AG10803 (cell line): ENCODE results near the gene PLPP6.
"Not testable (repeated sequence)": the region's sequence is repeated elsewhere in the genome, so short reads cannot be mapped to it uniquely, and the experiment has no call there.

ENCODE experiments used
- DNase-seq: peaks from one replicate; pipeline ENCODE4 v3.0.0; 2010; ENCODE audit warnings: low read depth
- H3K4me3 ChIP-seq: 2 replicates; pipeline ENCODE4 v1.5.1; 2011; ENCODE audit warnings: mild to moderate bottlenecking, low read length, control low read depth
- TF ChIP-seq, protein P1 (sequence below): conservative IDR thresholded peaks from 2 replicates; pipeline ENCODE4 v1.5.1; 2011; ENCODE audit warnings: mild to moderate bottlenecking, low read length, control low read depth, inconsistent platforms

PLPP6 gene

DNA sequence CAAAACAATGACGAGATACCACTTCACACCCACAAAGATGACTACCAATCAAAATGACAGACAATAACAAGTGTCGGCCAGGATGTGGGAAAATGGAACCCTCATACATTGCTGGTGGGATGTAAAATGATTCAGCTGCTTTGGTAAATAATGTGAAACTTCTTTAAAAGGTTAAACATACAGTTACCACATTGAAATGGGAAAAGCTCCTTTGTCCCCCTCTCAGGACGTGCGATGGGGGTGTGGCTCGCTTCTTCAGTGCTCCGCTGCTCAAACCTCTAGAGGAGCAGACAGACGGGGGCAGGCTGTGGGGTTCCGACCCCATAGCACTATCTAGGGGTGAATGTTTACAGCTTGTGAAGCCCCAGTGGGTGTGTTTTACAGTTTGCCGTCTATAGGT is 8.0 kb upstream of the PLPP6 start:
- no peak for DNase-seq
- TF ChIP-seq, protein P1, sequence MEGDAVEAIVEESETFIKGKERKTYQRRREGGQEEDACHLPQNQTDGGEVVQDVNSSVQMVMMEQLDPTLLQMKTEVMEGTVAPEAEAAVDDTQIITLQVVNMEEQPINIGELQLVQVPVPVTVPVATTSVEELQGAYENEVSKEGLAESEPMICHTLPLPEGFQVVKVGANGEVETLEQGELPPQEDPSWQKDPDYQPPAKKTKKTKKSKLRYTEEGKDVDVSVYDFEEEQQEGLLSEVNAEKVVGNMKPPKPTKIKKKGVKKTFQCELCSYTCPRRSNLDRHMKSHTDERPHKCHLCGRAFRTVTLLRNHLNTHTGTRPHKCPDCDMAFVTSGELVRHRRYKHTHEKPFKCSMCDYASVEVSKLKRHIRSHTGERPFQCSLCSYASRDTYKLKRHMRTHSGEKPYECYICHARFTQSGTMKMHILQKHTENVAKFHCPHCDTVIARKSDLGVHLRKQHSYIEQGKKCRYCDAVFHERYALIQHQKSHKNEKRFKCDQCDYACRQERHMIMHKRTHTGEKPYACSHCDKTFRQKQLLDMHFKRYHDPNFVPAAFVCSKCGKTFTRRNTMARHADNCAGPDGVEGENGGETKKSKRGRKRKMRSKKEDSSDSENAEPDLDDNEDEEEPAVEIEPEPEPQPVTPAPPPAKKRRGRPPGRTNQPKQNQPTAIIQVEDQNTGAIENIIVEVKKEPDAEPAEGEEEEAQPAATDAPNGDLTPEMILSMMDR = no peak
- no peak overlapping the region for H3K4me3 ChIP-seq

- H3K4me3 ChIP-seq = no peak overlapping the region
- no peak for DNase-seq
- TF ChIP-seq, protein P1 = no peak
These were observed 7.6 kb upstream of the PLPP6 start for GRCh38 chr9:4654538-4654937.

DNA sequence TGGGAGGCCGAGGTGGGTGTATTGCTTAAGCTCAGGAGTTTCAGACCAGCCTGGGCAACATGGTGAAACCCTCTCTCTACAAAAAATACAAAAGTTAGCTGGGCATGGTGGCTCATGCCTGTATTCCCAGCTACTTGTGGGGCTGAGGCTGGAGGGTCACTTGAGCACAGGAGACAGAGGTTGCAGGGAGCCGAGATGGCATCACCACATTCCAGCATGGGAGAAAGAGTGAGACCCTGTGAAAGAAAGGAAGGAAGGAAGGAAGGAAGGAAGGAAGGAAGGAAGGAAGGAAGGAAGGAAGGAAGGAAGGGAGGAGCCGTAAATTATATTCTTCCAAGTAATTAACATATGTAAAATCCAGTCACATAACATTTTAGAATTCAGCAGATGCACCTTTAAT is 5.9 kb upstream of the PLPP6 start:
- not testable (repeated sequence) for DNase-seq, H3K4me3 ChIP-seq

DNA sequence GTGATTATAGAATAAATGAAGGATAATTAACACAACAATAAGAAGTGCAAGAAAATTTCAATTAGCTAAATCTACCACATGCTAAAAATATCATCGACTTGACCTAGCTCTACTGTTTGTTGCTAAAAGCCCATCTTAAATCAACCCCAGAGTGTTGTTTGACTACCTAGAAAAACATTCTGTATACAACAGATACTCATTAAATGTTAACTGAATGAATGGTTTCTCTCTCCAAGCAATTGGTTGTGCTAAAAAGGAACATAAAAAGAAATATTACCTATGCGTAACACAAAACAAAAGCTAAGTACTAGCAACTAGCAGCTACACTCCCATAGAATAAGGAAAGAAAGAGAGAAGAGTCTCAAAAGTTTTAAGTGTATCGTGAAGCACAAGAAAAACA is 5.5 kb upstream of the PLPP6 start:
- H3K4me3 ChIP-seq = no peak overlapping the region
- DNase-seq = no peak
- TF ChIP-seq, protein P1 = no peak

DNA sequence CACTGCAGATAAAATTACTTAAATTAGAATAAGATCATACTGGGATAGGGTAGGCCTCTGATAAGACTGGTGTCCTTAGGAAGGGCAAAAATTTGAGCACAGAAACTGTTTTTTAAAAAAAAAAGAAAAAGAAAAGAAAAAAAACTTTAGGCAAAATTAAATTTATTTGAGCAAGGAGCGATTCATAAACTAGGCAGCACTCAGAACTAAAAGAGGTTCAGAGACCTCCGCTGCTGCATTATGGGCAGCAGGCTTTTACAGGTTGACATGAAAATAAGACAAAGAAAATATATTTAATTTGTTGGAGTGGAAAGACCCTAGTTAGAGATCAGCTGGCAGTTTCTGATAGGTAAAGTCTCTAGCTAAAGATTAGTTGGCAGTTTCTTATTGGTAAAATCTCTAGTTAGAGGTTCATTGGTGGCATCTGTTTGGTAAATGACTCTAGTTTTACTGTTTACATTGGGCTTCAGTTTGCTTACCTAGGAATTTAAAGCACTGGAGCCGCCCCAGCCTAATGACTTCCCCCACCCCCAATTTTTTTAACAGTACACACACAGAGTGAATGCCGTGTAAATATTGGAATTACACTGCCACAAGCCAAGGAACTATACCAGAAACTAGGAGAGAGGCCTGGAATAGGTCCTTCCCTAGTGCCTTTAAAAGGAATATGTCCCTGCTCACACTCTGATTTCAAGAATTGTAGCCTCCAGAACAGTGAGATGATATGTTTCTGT is 4.5 kb upstream of the PLPP6 start:
- DNase-seq = no peak
- H3K4me3 ChIP-seq = no peak overlapping the region
- TF ChIP-seq, protein P1 = no peak

DNA sequence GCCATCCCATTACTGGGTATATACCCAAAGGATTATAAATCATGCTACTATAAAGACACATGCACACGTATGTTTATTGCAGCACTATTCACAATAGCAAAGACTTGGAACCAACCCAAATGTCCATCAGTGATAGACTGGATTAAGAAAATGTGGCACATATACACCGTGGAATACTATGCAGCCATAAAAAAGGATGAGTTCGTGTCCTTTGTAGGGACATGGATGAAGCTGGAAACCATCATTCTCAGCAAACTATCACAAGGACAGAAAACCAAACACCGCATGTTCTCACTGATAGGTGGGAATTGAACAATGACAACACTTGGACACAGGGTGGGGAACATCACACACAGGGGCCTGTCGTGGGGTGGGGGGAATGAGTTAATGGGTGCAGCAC is 1.4 kb upstream of the PLPP6 start:
- not testable (repeated sequence) for DNase-seq, H3K4me3 ChIP-seq

DNA sequence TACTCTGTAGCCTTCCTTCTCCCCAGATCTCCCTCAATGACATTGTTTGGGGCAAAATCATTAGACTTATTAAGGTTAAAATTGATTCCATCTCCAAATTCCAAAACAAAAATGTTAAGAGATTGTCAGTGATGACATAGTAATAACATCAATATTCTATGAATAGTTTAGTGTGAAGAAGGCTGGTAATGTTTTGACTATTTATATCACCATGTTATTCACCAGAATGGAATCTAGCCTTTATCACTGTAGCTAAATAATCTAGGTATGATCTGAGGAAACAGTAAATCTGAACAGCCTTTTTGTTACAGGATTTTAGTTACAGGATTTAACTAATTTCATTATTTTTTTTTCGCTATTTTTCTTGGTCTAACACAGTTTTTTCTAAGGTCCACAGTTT is 929 bp upstream of the PLPP6 start:
- no peak for DNase-seq
- no peak overlapping the region for H3K4me3 ChIP-seq
- TF ChIP-seq, protein P1 = no peak

- TF ChIP-seq, protein P1 = no peak
- DNase-seq = no peak
- peak overlapping the region; percentile 70 for H3K4me3 ChIP-seq
These were observed 483 bp upstream of the PLPP6 start for GRCh38 chr9:4661611-4662010.
